Ovary (tissue), 9 donors: ENCODE measurements around the gene AP1S3. TPM values are rescaled to one million over a fixed set of nuclear protein-coding genes. Genes with fewer than 3 reads are reported as not detected.
"Not testable (repeated sequence)": the region's sequence is repeated elsewhere in the genome, so short reads cannot be mapped to it uniquely, and the experiment has no call there.

Source experiments
- DNase-seq, 5 donors: peaks; one replicate each; pipeline ENCODE4 v3.0.0-alpha.2; 2019 to 2020
- H3K27ac ChIP-seq, 2 donors: fragments of 200-600 bp; one replicate each; pipeline versions ENCODE4 v1.5.1 to v1.8.0; 2019 to 2022
- H3K27me3 ChIP-seq: fragments of 200-600 bp; one replicate; pipeline ENCODE4 v1.8.0; 2022
- H3K36me3 ChIP-seq: fragments of 200-600 bp; sonication (generic); one replicate; pipeline ENCODE4 v1.5.1; 2019
- H3K4me1 ChIP-seq: one replicate; pipeline ENCODE4 v1.8.1; 2013; ENCODE audit warnings: mild to moderate bottlenecking, moderate library complexity; ENCODE audit not compliant: insufficient read depth
- H3K4me3 ChIP-seq: fragments of 200-600 bp; sonication (generic); one replicate; pipeline ENCODE4 v1.5.1; 2017
- H3K9me3 ChIP-seq, 2 donors: fragments of 200-600 bp in 1 of 2; sonication (generic) in 1 of 2; one replicate each; pipeline versions ENCODE4 v1.5.1 to v1.8.1; 2013 to 2019; ENCODE audit warnings: mild to moderate bottlenecking in 1 of 2, moderate library complexity in 1 of 2
- EP300 ChIP-seq: sonication (generic); formaldehyde crosslinking; IDR thresholded peaks from one replicate; pipeline ENCODE4 v1.6.1; 2017; ENCODE audit warnings: antibody characterized with exemption
- POLR2A ChIP-seq: fragments of 450-650 bp; IDR thresholded peaks from one replicate; pipeline ENCODE4 v1.6.1; 2017; ENCODE audit warnings: antibody characterized with exemption, mild to moderate bottlenecking, moderate library complexity
- WGBS, 3 donors: extraction: QIAGEN DNeasy Blood & Tissue Kit in 1 of 3; methylation state at CpG; one replicate each; pipeline versions ENCODE4 v1.1.5 to v1.1.7; 2013 to 2017; 5-methylcytosine and 5-hydroxymethylcytosine counted together
- intact Hi-C, 4 donors: fragments of 100-400 bp; cut with DNase I; formaldehyde crosslinking; loops; one replicate each; pipeline versions ENCODE4 v1.11.0 to v1.15.1; 2022 to 2023
- polyA plus RNA-seq, 2 donors: library from polyadenylated mRNA; stranded (reverse); fragments of 200-250 nt in 1 of 2; fragments of 350-450 nt in 1 of 2; fragmentation: Illumina TruSeq in 1 of 2; extraction: RNeasy Lipid Tissue Mini Kit (QIAGEN cat#74804) in 1 of 2; gene quantifications; one replicate each; pipeline ENCODE4 v1.2.3, GENCODE V29; 2013 to 2014
- total RNA-seq, 7 donors: library from RNA; depleted of rRNA in 2 of 7; stranded (reverse); fragments of >200 nt in 2 of 7; fragmentation: NEBNext Ultra II Directional in 3 of 7; extraction: Animal tissue kit (Norgen Biotek cat#: 25700) in 3 of 7; gene quantifications; one replicate each; pipeline versions ENCODE4 v1.1.0 to v1.2.4, GENCODE V29; 2016 to 2023
- TF ChIP-seq, protein P1 (sequence below), 3 donors: fragments of 450-650 bp in 2 of 3; fragments of 200-600 bp in 1 of 3; IDR thresholded peaks; one replicate each; pipeline versions ENCODE4 v1.5.1 to v1.8.0; 2016 to 2022; ENCODE audit warnings: antibody characterized with exemption in 3 of 3, mild to moderate bottlenecking in 1 of 3
- donor health status: DM: no; HTN: no; CAD: no; lungs with moderate emphysema.
- donor health status: DM: no; HTN: no; CAD: no.
- donor health status: Bipolar disorder and iron deficiency.
- donor health status: DM: yes; HTN: yes; CAD: no.
- donor health status: DM: no; HTN: no; CAD: no.
- donor health status: DM: yes; HTN: yes; CAD: no.

The AP1S3 gene
- total and polyA plus RNA-seq, 9 donors = 0.46 to 16.8 (median 1.3) TPM

DNA sequence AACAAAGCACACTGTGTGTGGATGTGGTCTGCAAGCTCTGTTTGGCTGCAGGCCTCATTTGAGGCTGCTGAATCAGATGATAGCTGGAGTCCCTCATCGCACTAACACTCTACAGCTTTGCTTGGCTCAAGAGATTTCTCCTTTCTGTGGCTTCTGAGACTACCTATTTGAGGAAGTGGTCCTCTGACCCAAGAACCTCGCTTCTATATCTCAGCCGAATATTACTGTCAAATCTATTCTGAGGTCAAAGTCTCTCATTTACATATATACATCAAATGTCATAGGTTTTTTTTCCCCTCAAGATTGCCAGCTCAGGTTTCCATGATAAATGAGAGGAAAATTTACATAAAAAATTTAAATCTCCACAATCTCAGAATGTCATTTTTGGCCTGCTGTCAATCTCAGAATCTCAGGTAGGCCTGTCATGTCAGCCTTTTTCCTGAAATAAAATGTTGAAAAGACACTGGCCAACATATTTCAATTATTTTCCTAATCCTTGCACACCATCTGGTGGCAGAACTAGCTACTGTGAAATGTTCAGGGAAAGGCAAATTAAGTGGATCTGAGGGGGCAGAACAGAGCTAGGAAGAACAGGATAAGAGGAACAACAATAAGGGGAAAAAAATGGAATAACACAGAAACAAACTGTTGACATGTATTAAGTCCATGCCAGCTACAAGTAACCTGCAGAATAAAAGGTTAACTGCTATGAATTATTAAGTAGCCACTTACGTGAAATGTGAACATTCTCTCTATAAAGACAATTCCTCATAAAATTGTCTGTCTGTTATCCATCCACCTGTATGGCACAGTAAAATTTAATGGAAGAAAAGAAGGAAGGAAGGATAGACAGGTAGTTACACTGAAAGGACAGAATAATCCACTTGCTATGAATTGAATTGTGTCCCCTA lies 39.3 kb downstream of the AP1S3 start:
- WGBS, 3 donors = 58 to 72% (median 64%) methylated on average over 4 of the region's 4 CpGs
- TF ChIP-seq, protein P1, sequence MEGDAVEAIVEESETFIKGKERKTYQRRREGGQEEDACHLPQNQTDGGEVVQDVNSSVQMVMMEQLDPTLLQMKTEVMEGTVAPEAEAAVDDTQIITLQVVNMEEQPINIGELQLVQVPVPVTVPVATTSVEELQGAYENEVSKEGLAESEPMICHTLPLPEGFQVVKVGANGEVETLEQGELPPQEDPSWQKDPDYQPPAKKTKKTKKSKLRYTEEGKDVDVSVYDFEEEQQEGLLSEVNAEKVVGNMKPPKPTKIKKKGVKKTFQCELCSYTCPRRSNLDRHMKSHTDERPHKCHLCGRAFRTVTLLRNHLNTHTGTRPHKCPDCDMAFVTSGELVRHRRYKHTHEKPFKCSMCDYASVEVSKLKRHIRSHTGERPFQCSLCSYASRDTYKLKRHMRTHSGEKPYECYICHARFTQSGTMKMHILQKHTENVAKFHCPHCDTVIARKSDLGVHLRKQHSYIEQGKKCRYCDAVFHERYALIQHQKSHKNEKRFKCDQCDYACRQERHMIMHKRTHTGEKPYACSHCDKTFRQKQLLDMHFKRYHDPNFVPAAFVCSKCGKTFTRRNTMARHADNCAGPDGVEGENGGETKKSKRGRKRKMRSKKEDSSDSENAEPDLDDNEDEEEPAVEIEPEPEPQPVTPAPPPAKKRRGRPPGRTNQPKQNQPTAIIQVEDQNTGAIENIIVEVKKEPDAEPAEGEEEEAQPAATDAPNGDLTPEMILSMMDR (IDR thresholded peaks at IDR 0.05) = peak in 2 of 3 donors; percentile 80 to 85
- TF ChIP-seq POLR2A = no peak
- Histone ChIP-seq H3K9me3 (no peaks in the 10 kb centered on the region), H3K36me3 (no peaks in the 10 kb centered on the region), H3K4me1 (no peaks in the 10 kb centered on the region), H3K27me3 (no peaks in the 10 kb centered on the region), H3K4me3 (no peak overlapping the region), H3K27ac (no peak overlapping the region)
- DNase-seq = peak in 1 of 5 donors; percentile 32
- intact Hi-C loops = loop anchor here (2.0 to 10.0 kb wide), 4 partner anchors 821 to 1103 kb away; no protein-coding TSS in a partner anchor

DNA sequence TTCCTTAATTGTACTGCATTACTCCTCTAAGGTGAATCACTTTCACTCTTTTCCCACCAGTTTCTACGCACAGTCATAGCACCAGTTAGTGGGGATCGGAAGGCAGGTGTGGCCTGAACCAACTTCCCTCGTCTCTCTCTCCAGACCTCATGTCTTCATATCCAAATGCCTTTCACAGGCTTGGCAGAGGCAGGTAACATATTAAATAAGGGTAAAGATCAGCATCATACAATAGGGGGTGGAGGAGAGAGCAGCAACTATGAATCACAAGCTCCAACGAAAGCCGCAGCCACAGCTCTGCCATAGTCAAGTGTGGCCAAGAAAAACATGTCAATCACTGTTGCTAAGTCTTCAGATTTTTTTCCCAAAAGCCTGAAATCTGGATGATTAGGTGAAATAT lies 40.3 kb downstream of the AP1S3 start:
- intact Hi-C loops = loop anchor here (2.0 to 10.0 kb wide), 4 partner anchors 820 to 1102 kb away; no protein-coding TSS in a partner anchor
- 82 to 84% (median 84%) methylated on average over 5 of the region's 5 CpGs for WGBS, 3 donors
- TF ChIP-seq, protein P1 (IDR thresholded peaks at IDR 0.05) = no peak
- TF ChIP-seq EP300 (no peak), POLR2A (no peak)

DNA sequence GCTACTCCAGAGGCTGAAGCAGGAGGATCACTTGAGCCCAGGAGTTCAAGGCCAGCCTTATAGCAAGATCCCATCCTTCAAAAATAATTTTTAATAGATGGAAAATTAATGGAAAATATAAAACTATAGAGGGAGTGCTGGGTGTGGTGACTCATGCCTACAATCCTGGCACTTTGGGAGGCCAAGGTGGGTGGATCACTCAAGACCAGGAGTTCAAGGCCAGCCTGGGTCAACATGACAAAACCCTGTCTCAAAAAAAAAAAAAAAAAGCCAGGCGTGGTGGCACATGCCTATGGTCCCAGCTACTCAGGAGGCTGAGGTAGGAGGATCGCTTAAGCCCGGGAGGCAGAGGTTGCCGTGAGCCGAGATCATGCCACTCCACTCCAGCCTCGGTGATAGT lies 48.0 kb downstream of the AP1S3 start:
- H3K27me3 ChIP-seq = no peaks in the 10 kb centered on the region
- 93 to 95% (median 94%) methylated on average over 6 of the region's 6 CpGs for WGBS, 3 donors
- no peaks in the 10 kb centered on the region for H3K36me3 ChIP-seq
- TF ChIP-seq, protein P1 (IDR thresholded peaks at IDR 0.05) = no peak
- no peak for TF ChIP-seq EP300
- H3K27ac ChIP-seq = no peak overlapping the region
- no peaks in the 10 kb centered on the region for H3K9me3 ChIP-seq
- no peaks in the 10 kb centered on the region for H3K4me1 ChIP-seq
- DNase-seq = no peak
- intact Hi-C loops = no loop called here
- H3K4me3 ChIP-seq = no peak overlapping the region

More for the DNA sequence above, 40.3 kb downstream of the AP1S3 start:
- no peak for DNase-seq
- H3K27ac ChIP-seq = no peak overlapping the region
- no peak overlapping the region for H3K4me3 ChIP-seq
- no peaks in the 10 kb centered on the region for H3K36me3 ChIP-seq
- H3K27me3 ChIP-seq = no peaks in the 10 kb centered on the region
- H3K4me1 ChIP-seq = no peaks in the 10 kb centered on the region
- H3K9me3 ChIP-seq = no peaks in the 10 kb centered on the region

DNA sequence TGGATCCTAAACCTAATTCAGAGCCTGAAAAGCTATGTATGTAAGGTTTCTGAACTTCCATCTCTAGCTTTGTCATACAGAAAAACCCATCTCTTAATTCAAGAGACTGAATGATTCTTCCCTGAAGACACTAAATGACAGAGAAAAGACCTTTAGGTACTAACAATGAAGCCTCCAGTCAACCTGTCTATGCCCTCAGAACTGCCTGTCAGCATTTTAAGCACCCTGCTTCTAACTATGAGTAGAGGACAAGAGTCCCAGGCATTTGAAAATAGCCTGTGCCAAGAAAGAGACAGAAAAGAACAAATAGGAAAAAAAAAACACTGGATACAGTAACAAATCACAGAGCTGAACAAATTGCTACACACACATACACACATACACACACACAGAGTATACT lies 48.6 kb downstream of the AP1S3 start:
- intact Hi-C loops = no loop called here
- Histone ChIP-seq H3K9me3 (no peaks in the 10 kb centered on the region), H3K4me1 (no peaks in the 10 kb centered on the region), H3K27me3 (no peaks in the 10 kb centered on the region), H3K36me3 (no peaks in the 10 kb centered on the region), H3K4me3 (no peak overlapping the region), H3K27ac (no peak overlapping the region)
- DNase-seq = no peak
- TF ChIP-seq, protein P1 (IDR thresholded peaks at IDR 0.05) = no peak
- TF ChIP-seq POLR2A = no peak
- TF ChIP-seq EP300 = no peak

DNA sequence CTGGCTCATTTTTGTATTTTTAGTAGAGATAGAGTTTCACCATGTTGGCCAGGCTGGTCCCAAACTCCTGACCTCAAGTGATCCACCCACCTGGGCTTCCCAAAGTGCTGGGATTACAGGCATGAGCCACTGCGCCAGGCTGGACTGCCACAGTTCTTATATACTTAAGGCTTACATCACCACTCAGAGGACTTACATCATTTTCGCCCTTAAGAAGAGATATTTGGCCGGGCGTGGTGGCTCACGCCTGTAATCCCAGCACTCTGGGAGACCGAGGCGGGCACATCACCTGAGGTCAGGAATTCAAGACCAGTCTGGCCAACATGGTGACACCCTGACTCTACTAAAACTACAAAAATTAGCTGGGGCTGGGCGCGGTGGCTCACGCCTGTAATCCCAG lies 49.3 kb downstream of the AP1S3 start:
- DNase-seq, H3K4me1 ChIP-seq, H3K9me3 ChIP-seq, intact Hi-C loops, H3K36me3 ChIP-seq, H3K27ac ChIP-seq, H3K4me3 ChIP-seq, H3K27me3 ChIP-seq: not testable (repeated sequence)
- WGBS, 3 donors = 96 to 99% (median 96%) methylated on average over 10 of the region's 10 CpGs
